Measurements from ENCODE around the gene CCT6A.

GRCh38 chr7:56062382-56062781 is 10.8 kb downstream of the CCT6A start:
- TF ChIP-seq CTCF (IDR thresholded peaks at IDR 0.05; ENCODE audit: poor library complexity, severe bottlenecking) (no peak), EZH2 (IDR thresholded peaks at IDR 0.05; ENCODE audit: borderline replicate concordance, insufficient read depth, low read length, poor library complexity, severe bottlenecking) (no peak), RAD21 (conservative IDR thresholded peaks at IDR 0.05) (no peak), MXI1 (conservative IDR thresholded peaks at IDR 0.05; ENCODE audit: poor library complexity, severe bottlenecking) (no peak), POLR2AphosphoS5 (IDR thresholded peaks at IDR 0.05) (no peak), REST (IDR thresholded peaks at IDR 0.05; ENCODE audit: borderline replicate concordance) (no peak), EP300 (conservative IDR thresholded peaks at IDR 0.05; ENCODE audit: poor library complexity, severe bottlenecking) (no peak), TAF1 (IDR thresholded peaks at IDR 0.05; ENCODE audit: low read depth) (no peak)

All from neural cell (in vitro differentiated cells).